ENCODE data around the gene ADCY3.

Gene ADCY3

DNA sequence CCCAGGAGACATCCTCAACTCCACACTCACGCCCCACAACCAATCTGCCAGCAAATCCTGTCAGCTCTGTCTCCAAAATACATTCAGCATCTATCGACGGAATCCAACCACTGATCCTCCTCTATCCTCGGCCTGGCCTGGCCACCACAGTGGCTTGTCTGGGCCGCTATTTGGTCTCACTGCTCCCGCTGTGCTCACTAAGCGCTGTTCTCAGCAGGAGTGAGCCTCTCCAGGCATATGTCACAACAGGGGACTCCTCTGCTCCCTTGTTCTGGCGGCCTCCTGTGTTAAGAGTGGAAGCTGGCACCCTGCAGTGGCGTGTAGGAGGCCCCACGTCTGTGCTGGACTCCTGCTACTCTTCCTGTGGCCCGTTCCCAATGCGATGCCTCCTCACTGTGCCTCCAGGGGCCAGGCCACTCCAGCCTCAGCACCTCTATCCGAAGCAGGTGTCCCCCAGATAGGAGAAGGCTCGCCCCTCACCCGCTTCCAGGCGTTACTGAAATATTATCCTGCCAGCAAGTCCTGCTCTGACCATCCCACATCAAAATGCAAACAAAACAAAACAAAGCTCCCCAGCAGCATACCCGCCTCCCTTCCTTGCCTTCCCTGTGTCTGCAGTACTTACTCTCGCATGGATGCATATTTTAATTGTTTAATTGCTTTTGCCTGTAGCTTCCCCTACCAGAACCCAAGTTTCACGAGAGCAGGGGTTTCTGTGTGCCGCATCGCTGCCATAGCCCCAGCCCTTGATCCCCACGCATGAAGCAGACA is 86.9 kb downstream of the ADCY3 start:
- TF ChIP-seq, protein P1, sequence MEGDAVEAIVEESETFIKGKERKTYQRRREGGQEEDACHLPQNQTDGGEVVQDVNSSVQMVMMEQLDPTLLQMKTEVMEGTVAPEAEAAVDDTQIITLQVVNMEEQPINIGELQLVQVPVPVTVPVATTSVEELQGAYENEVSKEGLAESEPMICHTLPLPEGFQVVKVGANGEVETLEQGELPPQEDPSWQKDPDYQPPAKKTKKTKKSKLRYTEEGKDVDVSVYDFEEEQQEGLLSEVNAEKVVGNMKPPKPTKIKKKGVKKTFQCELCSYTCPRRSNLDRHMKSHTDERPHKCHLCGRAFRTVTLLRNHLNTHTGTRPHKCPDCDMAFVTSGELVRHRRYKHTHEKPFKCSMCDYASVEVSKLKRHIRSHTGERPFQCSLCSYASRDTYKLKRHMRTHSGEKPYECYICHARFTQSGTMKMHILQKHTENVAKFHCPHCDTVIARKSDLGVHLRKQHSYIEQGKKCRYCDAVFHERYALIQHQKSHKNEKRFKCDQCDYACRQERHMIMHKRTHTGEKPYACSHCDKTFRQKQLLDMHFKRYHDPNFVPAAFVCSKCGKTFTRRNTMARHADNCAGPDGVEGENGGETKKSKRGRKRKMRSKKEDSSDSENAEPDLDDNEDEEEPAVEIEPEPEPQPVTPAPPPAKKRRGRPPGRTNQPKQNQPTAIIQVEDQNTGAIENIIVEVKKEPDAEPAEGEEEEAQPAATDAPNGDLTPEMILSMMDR (conservative IDR thresholded peaks at IDR 0.05) = no peak
- no peak for TF ChIP-seq ZFX (IDR thresholded peaks at IDR 0.05)
- no peak overlapping the region for H3K27ac ChIP-seq

DNA sequence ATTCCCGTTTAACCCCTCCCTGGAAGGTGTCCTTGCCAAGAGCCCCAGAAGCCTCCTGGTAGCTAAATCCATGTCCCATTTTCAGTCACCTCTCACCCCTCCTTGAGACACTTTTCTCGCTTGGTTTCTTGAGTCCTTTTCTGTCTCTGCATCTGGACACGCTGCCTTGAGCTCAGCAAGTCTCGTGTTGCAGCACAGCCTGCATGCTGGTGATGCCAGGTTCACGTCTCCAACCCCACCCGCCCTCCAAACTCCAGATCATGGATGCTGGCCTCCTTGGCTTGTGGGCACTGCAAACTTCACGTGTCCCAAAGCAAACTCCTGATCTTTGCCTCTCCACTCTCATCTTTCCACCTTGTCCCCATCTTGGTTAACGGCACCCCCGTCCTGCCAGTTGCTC is 87.5 kb downstream of the ADCY3 start:
- no peak overlapping the region for H3K27ac ChIP-seq
- TF ChIP-seq, protein P1 (conservative IDR thresholded peaks at IDR 0.05) = no peak
- TF ChIP-seq ZFX (IDR thresholded peaks at IDR 0.05) = no peak

DNA sequence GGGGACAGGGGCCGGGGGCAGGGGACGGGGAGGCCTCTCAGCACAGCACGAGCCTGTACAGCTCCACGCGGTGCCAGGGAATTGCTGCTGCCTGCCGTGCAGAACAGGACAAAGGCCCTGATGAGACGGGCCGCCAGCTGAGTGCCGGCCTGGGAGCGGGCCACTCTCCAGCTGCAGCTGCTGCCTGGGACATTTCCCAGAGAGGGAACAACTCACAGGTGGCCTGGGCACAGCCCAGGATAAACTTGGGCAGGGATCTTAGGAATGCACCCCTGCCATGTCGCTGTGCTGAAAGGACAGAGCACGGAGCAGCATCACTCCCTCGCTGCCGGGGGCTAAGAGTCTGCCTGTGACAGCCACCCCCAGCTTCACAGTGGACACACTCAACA is 88.0 kb downstream of the ADCY3 start:
- H3K27ac ChIP-seq = no peak overlapping the region
- TF ChIP-seq, protein P1 (conservative IDR thresholded peaks at IDR 0.05) = no peak
- TF ChIP-seq ZFX (IDR thresholded peaks at IDR 0.05) = no peak

DNA sequence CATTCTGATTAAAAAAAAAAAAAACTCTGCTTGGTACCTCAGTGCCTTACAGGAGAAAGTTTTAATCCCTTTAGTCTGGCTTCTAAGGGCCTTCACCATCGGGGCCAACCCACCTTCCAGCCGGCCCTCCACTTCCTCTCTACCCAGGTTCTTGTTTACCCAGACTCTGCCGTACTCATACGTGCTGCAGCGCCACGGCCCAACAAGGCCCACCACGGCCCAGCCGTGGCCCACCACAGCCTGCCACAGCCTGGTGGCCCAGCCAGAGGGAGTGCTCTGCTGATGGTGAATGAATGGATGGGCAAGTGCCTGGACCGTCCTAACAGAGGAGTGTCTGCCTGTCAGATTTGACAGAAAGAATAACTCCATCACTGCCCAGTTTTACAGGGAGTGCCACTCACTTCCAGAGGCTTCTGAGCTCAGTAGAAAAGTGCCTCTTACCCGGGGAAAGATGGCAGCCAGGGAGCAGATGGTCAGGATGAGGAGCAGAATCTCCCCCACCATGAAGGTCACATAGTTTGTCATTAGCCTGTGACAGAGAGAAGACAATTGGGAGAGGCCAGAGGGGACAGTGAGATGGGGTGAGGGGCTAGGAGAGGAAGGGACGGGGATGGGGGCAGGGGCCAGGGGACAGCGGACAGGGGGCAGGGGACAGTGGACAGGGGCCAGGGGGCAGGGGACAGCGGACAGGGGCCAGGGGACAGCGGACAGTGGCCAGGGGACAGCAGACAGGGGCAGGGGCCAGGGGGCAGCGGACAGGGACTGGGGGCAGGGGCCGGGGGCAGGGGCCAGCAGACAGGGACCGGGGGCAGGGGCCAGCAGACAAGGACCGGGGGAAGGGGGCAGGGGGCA is 88.6 kb downstream of the ADCY3 start:
- TF ChIP-seq ZFX (IDR thresholded peaks at IDR 0.05) = no peak
- TF ChIP-seq, protein P1 (conservative IDR thresholded peaks at IDR 0.05) = no peak
- no peak overlapping the region for H3K27ac ChIP-seq

DNA sequence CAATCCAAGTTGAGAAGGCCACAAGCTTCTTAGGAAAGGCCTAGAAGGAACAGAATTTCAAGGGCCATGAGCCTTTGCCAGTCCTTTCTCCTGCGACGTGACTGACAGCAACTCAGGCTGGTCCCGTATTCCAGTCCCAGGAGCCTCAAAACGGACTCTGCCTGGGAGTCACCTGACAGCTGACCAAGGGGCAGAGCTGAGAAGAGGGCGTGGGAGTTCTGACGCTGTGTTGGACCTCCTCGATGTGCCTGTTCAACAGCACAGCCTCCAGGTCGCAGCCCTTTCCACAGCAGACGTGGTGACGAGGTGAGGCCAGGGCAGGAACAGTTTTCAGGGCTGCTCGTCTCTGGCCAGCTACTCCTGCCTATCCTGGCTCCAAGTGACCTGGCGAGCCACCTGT is 89.3 kb downstream of the ADCY3 start:
- no peak for TF ChIP-seq ZFX (IDR thresholded peaks at IDR 0.05)
- TF ChIP-seq, protein P1 (conservative IDR thresholded peaks at IDR 0.05) = no peak
- H3K27ac ChIP-seq = no peak overlapping the region

DNA sequence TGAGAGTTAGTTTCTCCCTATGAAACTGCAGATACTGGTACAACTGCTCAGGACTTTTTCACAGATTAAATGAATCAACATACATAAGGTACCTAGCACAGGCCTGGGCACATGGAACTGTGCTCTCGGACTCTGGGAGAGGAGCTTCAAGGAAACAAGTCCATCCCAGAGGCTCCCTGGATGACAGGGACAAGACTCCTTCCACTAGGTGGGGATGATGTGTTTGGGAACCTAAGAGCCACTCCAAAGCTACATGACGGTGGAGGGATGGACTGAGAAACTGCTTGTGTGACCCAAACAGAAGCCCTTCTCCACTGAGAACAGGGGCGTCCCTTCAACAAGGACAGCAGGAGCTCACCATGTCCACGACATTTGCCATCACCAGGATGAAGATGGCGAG is 89.7 kb downstream of the ADCY3 start:
- H3K27ac ChIP-seq = no peak overlapping the region
- TF ChIP-seq, protein P1 (conservative IDR thresholded peaks at IDR 0.05) = no peak
- TF ChIP-seq ZFX (IDR thresholded peaks at IDR 0.05) = no peak

Measured in C4-2B (cell line).